HepG2 (cell line): ENCODE data around the gene ISCA2. TPM values are rescaled to one million over a fixed set of nuclear protein-coding genes. Genes with fewer than 3 reads are reported as not detected.
A peak's percentile ranks its signal among the peaks of the same experiment; 100 is the strongest.

ENCODE experiments used
- ATF7 ChIP-seq, 2 experiments: fragments of 450-650 bp in 1 of 2; sonication (generic) in 1 of 2; formaldehyde crosslinking in 1 of 2; IDR thresholded peaks; 2 replicates each; pipeline versions ENCODE4 v1.4.0 to v1.6.1; 2016 to 2020; ENCODE audit warnings: antibody characterized with exemption in 1 of 2, mild to moderate bottlenecking in 1 of 2, missing genetic modification reagents in 1 of 2
- CREB1 ChIP-seq, 2 experiments: fragments of 450-650 bp in 1 of 2; IDR thresholded peaks; 2 replicates each; pipeline ENCODE4 v1.6.1; 2016 to 2017; ENCODE audit warnings: control low read depth in 1 of 2, mild to moderate bottlenecking in 1 of 2, missing compliant biosample characterization in 1 of 2, missing genetic modification characterization in 1 of 2
- FOXP4 ChIP-seq: sonication (generic); formaldehyde crosslinking; IDR thresholded peaks from 2 replicates; pipeline ENCODE4 v1.4.0; 2020; ENCODE audit warnings: missing genetic modification reagents
- GATAD1 ChIP-seq: IDR thresholded peaks from 2 replicates; pipeline ENCODE4 v1.6.1; 2016; ENCODE audit warnings: missing genetic modification reagents, missing compliant biosample characterization
- GMEB1 ChIP-seq: sonication (generic); formaldehyde crosslinking; IDR thresholded peaks from 2 replicates; pipeline ENCODE4 v1.5.1; 2020; ENCODE audit warnings: missing genetic modification reagents, mild to moderate bottlenecking, borderline replicate concordance
- KDM2A ChIP-seq: sonication (generic); formaldehyde crosslinking; IDR thresholded peaks from 2 replicates; pipeline ENCODE4 v1.4.0; 2020; ENCODE audit warnings: low read depth, missing genetic modification reagents, borderline replicate concordance
- MAFK ChIP-seq, 2 experiments: IDR thresholded peaks in 1 of 2; conservative IDR thresholded peaks in 1 of 2; 2 replicates each; pipeline ENCODE4 v1.6.1; 2011; ENCODE audit warnings: improper control_type of control experiment in 2 of 2, low read length in 2 of 2
- NONO ChIP-seq, 2 experiments: fragments of 450-650 bp in 1 of 2; sonication (generic) in 1 of 2; formaldehyde crosslinking in 1 of 2; IDR thresholded peaks in 1 of 2; conservative IDR thresholded peaks in 1 of 2; 2 replicates each; pipeline versions ENCODE4 v1.6.1 to v1.8.0; 2017 to 2022; ENCODE audit warnings: mild to moderate bottlenecking in 1 of 2, missing genetic modification reagents in 1 of 2, moderate library complexity in 1 of 2
- NR2F1 ChIP-seq, 2 experiments: fragments of 450-650 bp in 1 of 2; formaldehyde crosslinking in 1 of 2; IDR thresholded peaks; 2 replicates each; pipeline versions ENCODE4 v1.5.0 to v1.6.1; 2016 to 2020; ENCODE audit warnings: mild to moderate bottlenecking in 1 of 2, missing compliant biosample characterization in 1 of 2, missing genetic modification reagents in 1 of 2, moderate library complexity in 1 of 2
- PCBP1 ChIP-seq: fragments of 200-400 bp; formaldehyde crosslinking; IDR thresholded peaks from 2 replicates; pipeline ENCODE4 v1.6.1; 2017; ENCODE audit warnings: mild to moderate bottlenecking, low read depth, low read length, borderline replicate concordance
- POLR2A ChIP-seq, 2 experiments: IDR thresholded peaks; 2 replicates each; pipeline ENCODE4 v1.6.1; 2011; ENCODE audit warnings: low read depth in 2 of 2, low read length in 2 of 2, mild to moderate bottlenecking in 1 of 2, moderate library complexity in 1 of 2; ENCODE audit not compliant: insufficient read depth in 1 of 2
- POLR2AphosphoS5 ChIP-seq: IDR thresholded peaks from 2 replicates; pipeline ENCODE4 v1.6.1; 2012; ENCODE audit warnings: low read depth, low read length
- RFXANK ChIP-seq: IDR thresholded peaks from 2 replicates; pipeline ENCODE4 v1.6.1; 2016
- RXRB ChIP-seq: IDR thresholded peaks from 2 replicates; pipeline ENCODE4 v1.6.1; 2016; ENCODE audit warnings: borderline replicate concordance, missing genetic modification reagents, missing compliant biosample characterization
- SPEN ChIP-seq: sonication (generic); formaldehyde crosslinking; IDR thresholded peaks from 2 replicates; pipeline ENCODE4 v1.5.1; 2020; ENCODE audit warnings: low read depth, mild to moderate bottlenecking, missing genetic modification reagents
- ZBTB14 ChIP-seq: sonication (generic); formaldehyde crosslinking; IDR thresholded peaks from 2 replicates; pipeline ENCODE4 v1.4.0; 2020; ENCODE audit warnings: missing genetic modification reagents
- ZBTB20 ChIP-seq: sonication (generic); formaldehyde crosslinking; IDR thresholded peaks from 2 replicates; pipeline ENCODE4 v1.8.1; 2023; ENCODE audit warnings: missing genetic modification reagents, low read depth, mild to moderate bottlenecking, borderline replicate concordance
- ZNF317 ChIP-seq: sonication (generic); formaldehyde crosslinking; IDR thresholded peaks from 2 replicates; pipeline ENCODE4 v1.5.0; 2020; ENCODE audit warnings: mild to moderate bottlenecking, missing genetic modification reagents
- ZNF510 ChIP-seq: sonication (generic); formaldehyde crosslinking; IDR thresholded peaks from 2 replicates; pipeline ENCODE4 v1.4.0; 2020; ENCODE audit warnings: low read depth, mild to moderate bottlenecking, missing genetic modification reagents
- ZNF549 ChIP-seq: sonication (generic); formaldehyde crosslinking; IDR thresholded peaks from 2 replicates; pipeline ENCODE4 v1.5.0; 2020; ENCODE audit warnings: missing genetic modification reagents
- ZNF564 ChIP-seq: sonication (generic); formaldehyde crosslinking; IDR thresholded peaks from 2 replicates; pipeline ENCODE4 v1.8.1; 2023; ENCODE audit warnings: mild to moderate bottlenecking, missing genetic modification reagents
- ZNF768 ChIP-seq: sonication (generic); formaldehyde crosslinking; IDR thresholded peaks from 2 replicates; pipeline ENCODE4 v1.4.0; 2020; ENCODE audit warnings: missing genetic modification reagents
- ZNF777 ChIP-seq: sonication (generic); formaldehyde crosslinking; IDR thresholded peaks from 2 replicates; pipeline ENCODE4 v1.4.0; 2020; ENCODE audit warnings: missing genetic modification reagents
- polyA plus RNA-seq, 8 experiments: library from polyadenylated mRNA; depleted of rRNA in 3 of 8; stranded (reverse) in 7 of 8; unstranded in 1 of 8; fragments of >200 nt; fragmentation: Illumina TruSeq in 4 of 8; extraction: Trizol in 4 of 8; gene quantifications; 2 replicates each; pipeline versions ENCODE4 v1.2.1 to v1.2.3, GENCODE V29; 2011 to 2016; ENCODE audit warnings: low read depth in 4 of 8, missing spikeins in 1 of 8, mixed read lengths in 1 of 8; ENCODE audit not compliant: insufficient read depth in 1 of 8
- total RNA-seq, 5 experiments: library from RNA; depleted of rRNA; stranded (reverse); fragments of >200 nt; fragmentation: Illumina TruSeq; extraction: Trizol; gene quantifications; 2 replicates each; pipeline ENCODE4 v1.2.3, GENCODE V29; 2016; ENCODE audit warnings: low read depth in 1 of 5

ISCA2 gene
- total and polyA plus RNA-seq, 2 of the 13 experiments (the other 11 are each of a cell fraction or from before 2014, with no cell fraction given) = 32.1 to 43.4 TPM

- TF ChIP-seq ZNF564 (CRISPR knock-in tag) (0 out of 2 replicates have a peak, but pooled peaks have one; percentile 15), PCBP1 (0 out of 2 replicates have a peak, but pooled peaks have one; percentile 63), RFXANK (no peak), POLR2AphosphoS5 (peak; percentile 83), KDM2A (CRISPR knock-in tag) (peak; percentile 23; the same call in 1 of the 2 replicates), CREB1 (IDR thresholded peaks at IDR 0.05) (peak; percentile 33; the same call in 1 of the 2 replicates), CREB1 (CRISPR knock-in tag; IDR thresholded peaks at IDR 0.05) (peak; percentile 67; the same call in 1 of the 2 replicates), POLR2A (IDR thresholded peaks at IDR 0.05; ENCODE audit: insufficient read depth in 1 of 2, low read depth in 2 of 2, low read length in 2 of 2) (peak; percentile 69 to 83), NONO (IDR thresholded peaks at IDR 0.05) (no peak), NONO (CRISPR knock-in tag; conservative IDR thresholded peaks at IDR 0.05) (0 out of 2 replicates have a peak, but pooled peaks have one; percentile 46), GMEB1 (CRISPR knock-in tag) (peak; percentile 41; the same call in 1 of the 2 replicates), ATF7 (IDR thresholded peaks at IDR 0.05) (no peak), ATF7 (CRISPR knock-in tag; IDR thresholded peaks at IDR 0.05) (0 out of 2 replicates have a peak, but pooled peaks have one; percentile 26), GATAD1 (CRISPR knock-in tag) (peak; percentile 74), FOXP4 (CRISPR knock-in tag) (no peak), ZNF777 (CRISPR knock-in tag) (peak; percentile 69), ZNF549 (no peak), ZNF510 (CRISPR knock-in tag) (0 out of 2 replicates have a peak, but pooled peaks have one; percentile 11), ZNF317 (CRISPR knock-in tag) (0 out of 2 replicates have a peak, but pooled peaks have one; percentile 38), NR2F1 (CRISPR knock-in tag; IDR thresholded peaks at IDR 0.05) (no peak), ZBTB14 (no peak), MAFK (conservative IDR thresholded peaks at IDR 0.05 in 1 of 2, IDR thresholded peaks at IDR 0.05 in 1 of 2; ENCODE audit: low read length in 2 of 2) (no peak), ZNF768 (CRISPR knock-in tag) (no peak), RXRB (CRISPR knock-in tag) (no peak), SPEN (CRISPR knock-in tag) (peak; percentile 54), ZBTB20 (CRISPR knock-in tag) (peak; percentile 20; the same call in 1 of the 2 replicates)
Observed at GRCh38 chr14:74493343-74494261, at the start of gene ISCA2 (continued).
